WTC11 (cell line): ENCODE results near the gene ALOX15B. TPM values are rescaled to one million over a fixed set of nuclear protein-coding genes. Genes with fewer than 3 reads are reported as not detected.

Source experiments
- ATAC-seq: fragments of 200-7000 bp; cut with Tn5 transposase; 2 replicates; pipeline ENCODE4 v1.10.0; 2021; ENCODE audit warnings: mild to moderate bottlenecking, moderate library complexity
- CTCF ChIA-PET: fragments of 300-600 bp; sonication (Branson Sonifier 250); formaldehyde crosslinking; loops from one replicate; lab custom pipeline; 2021; ENCODE audit warnings: antibody characterized with exemption; lab: Charles Lee
- POLR2A ChIA-PET: fragments of 350-600 bp; sonication (Branson Sonifier 250); formaldehyde crosslinking; loops from one replicate; lab custom pipeline; 2021; ENCODE audit warnings: antibody characterized with exemption; lab: Charles Lee
- DNase-seq: peaks from one replicate; pipeline ENCODE4 v3.0.0; 2021; ENCODE audit warnings: low spot score
- H3K27ac Mint-ChIP-seq: 2 replicates; pipeline ENCODE4 v1.8.0; 2021; ENCODE audit warnings: mixed read lengths
- H3K27me3 Mint-ChIP-seq: 2 replicates; pipeline ENCODE4 v1.8.0; 2021; ENCODE audit warnings: low read depth, mild to moderate bottlenecking, moderate library complexity, mixed read lengths
- H3K36me3 Mint-ChIP-seq: 2 replicates; pipeline ENCODE4 v1.8.0; 2021; ENCODE audit warnings: mixed read lengths
- H3K4me1 Mint-ChIP-seq: 2 replicates; pipeline ENCODE4 v1.8.0; 2022; ENCODE audit warnings: mixed read lengths
- H3K4me3 Mint-ChIP-seq: 2 replicates; pipeline ENCODE4 v1.8.0; 2021; ENCODE audit warnings: mild to moderate bottlenecking, moderate library complexity, mixed read lengths
- H3K9me3 Mint-ChIP-seq: 2 replicates; pipeline ENCODE4 v1.8.0; 2021; ENCODE audit warnings: mixed read lengths
- CBFB ChIP-seq: sonication (generic); formaldehyde crosslinking; IDR thresholded peaks from 2 replicates; pipeline ENCODE4 v1.8.1; 2022; ENCODE audit warnings: mild to moderate bottlenecking, low read depth, missing genetic modification reagents
- EMX1 ChIP-seq: fragments of 250-450 bp; sonication (Bioruptor Pico); IDR thresholded peaks from 2 replicates; pipeline ENCODE4 v1.8.0; 2021; ENCODE audit warnings: mild to moderate bottlenecking
- ESRRA ChIP-seq: sonication (generic); formaldehyde crosslinking; IDR thresholded peaks from 2 replicates; pipeline ENCODE4 v1.8.1; 2022; ENCODE audit warnings: mild to moderate bottlenecking, missing genetic modification reagents, borderline replicate concordance
- FOXK1 ChIP-seq: sonication (generic); formaldehyde crosslinking; IDR thresholded peaks from 2 replicates; pipeline ENCODE4 v1.8.0; 2022; ENCODE audit warnings: mild to moderate bottlenecking, moderate library complexity, missing genetic modification reagents
- FOXP4 ChIP-seq: sonication (generic); formaldehyde crosslinking; IDR thresholded peaks from 2 replicates; pipeline ENCODE4 v1.8.0; 2022; ENCODE audit warnings: mild to moderate bottlenecking, missing genetic modification reagents
- GABPB1 ChIP-seq: sonication (generic); formaldehyde crosslinking; IDR thresholded peaks from 2 replicates; pipeline ENCODE4 v1.8.1; 2023; ENCODE audit warnings: mild to moderate bottlenecking, missing genetic modification reagents
- MLX ChIP-seq: sonication (generic); formaldehyde crosslinking; IDR thresholded peaks from 2 replicates; pipeline ENCODE4 v1.8.1; 2023; ENCODE audit warnings: mild to moderate bottlenecking, missing genetic modification reagents, moderate library complexity
- OVOL2 ChIP-seq: fragments of 250-450 bp; sonication (Bioruptor Pico); IDR thresholded peaks from 2 replicates; pipeline ENCODE4 v1.9.0; 2021; ENCODE audit warnings: mild to moderate bottlenecking, borderline replicate concordance
- PRDM15 ChIP-seq: sonication (generic); formaldehyde crosslinking; IDR thresholded peaks from 2 replicates; pipeline ENCODE4 v1.8.0; 2022; ENCODE audit warnings: missing genetic modification reagents
- SP1 ChIP-seq: sonication (generic); formaldehyde crosslinking; conservative IDR thresholded peaks from 2 replicates; pipeline ENCODE4 v1.8.1; 2022; ENCODE audit warnings: missing genetic modification reagents
- total RNA-seq: library from RNA; stranded (reverse); gene quantifications from 3 replicates; pipeline ENCODE4 v1.2.3, GENCODE V29; 2021
- TF ChIP-seq, protein P1 (sequence below): sonication (generic); formaldehyde crosslinking; conservative IDR thresholded peaks from 2 replicates; pipeline ENCODE4 v1.8.1; 2022; ENCODE audit warnings: mild to moderate bottlenecking, missing genetic modification reagents
- TF ChIP-seq, protein P2 (sequence below): sonication (generic); formaldehyde crosslinking; IDR thresholded peaks from 2 replicates; pipeline ENCODE4 v1.8.1; 2023; ENCODE audit warnings: mild to moderate bottlenecking, moderate library complexity, missing genetic modification reagents
- TF ChIP-seq, protein P3 (sequence below): fragments of 250-450 bp; sonication (Bioruptor Pico); IDR thresholded peaks from 2 replicates; pipeline ENCODE4 v1.8.0; 2021; ENCODE audit warnings: mild to moderate bottlenecking
- TF ChIP-seq, protein P4 (sequence below): sonication (generic); formaldehyde crosslinking; IDR thresholded peaks from 2 replicates; pipeline ENCODE4 v1.8.0; 2023; ENCODE audit warnings: mild to moderate bottlenecking, missing genetic modification reagents

ALOX15B gene
- total RNA-seq, 1 experiment from 2014 or later: 0.22 TPM

DNA sequence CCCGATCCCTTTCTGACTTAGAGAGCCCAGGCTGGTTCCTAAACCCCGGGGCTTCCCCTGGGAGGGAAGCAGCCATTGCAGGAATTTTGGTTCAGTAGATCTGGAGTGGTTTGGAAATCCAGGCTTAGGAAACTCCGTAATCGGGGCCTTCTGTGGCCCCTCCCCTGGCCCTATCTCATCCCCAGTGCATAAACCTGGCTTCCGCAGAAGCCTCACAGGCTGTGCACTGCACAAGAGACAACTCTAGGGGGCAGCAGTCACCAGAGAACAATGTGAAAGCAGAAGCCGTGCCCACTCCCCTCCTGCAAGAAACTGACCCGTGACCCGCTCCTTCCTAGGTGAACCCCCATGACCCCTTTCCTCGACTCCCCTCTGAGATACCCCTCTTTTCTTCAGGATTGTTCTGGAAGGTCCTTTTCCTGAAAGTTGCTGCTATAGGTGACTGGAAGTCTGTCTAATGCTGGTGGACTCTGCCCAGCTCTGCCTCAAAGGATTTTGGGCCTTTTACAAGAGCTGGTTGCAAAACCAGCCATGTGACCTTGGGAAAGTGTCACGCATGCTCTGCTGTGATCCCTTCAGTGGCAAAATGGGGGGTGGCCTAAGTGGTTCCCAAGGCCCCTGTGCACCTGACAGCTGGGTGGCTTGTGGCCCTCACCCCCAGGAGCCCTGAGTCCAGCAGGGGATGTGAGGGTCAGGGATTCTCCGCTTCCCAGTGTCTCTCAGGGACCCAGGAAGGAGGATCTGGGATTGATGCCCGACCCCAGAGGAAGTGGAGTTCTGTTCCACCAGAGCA is 22.0 kb upstream of the ALOX15B start (continued):
- TF ChIP-seq GABPB1 (CRISPR knock-in tag): no peak

- DNase-seq (no peak), ATAC-seq (no peak)
- Mint-ChIP-seq H3K27ac (no peak overlapping the region), H3K36me3 (no peaks in the 10 kb centered on the region), H3K9me3 (no peaks in the 10 kb centered on the region), H3K27me3 (peaks cover 21% of the 10 kb centered on the region), H3K4me3 (no peak overlapping the region), H3K4me1 (0 out of 2 replicates have a peak, but pooled peaks cover 2% of the 10 kb centered on the region)
- TF ChIP-seq FOXP4 (CRISPR knock-in tag) (no peak), ESRRA (CRISPR knock-in tag) (no peak), PRDM15 (CRISPR knock-in tag) (no peak), MLX (CRISPR knock-in tag) (no peak)
- TF ChIP-seq, protein P1, sequence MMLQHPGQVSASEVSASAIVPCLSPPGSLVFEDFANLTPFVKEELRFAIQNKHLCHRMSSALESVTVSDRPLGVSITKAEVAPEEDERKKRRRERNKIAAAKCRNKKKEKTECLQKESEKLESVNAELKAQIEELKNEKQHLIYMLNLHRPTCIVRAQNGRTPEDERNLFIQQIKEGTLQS (CRISPR knock-in tag): no peak
- POLR2A ChIA-PET: no interaction called here
- CTCF ChIA-PET: interaction anchor here (0.6 to 8.3 kb wide), 10 partner anchors 20 to 195 kb away, joined by 3 to 154 read pairs (median 8); partner anchors contain the start of gene ALOX15B
Measured at GRCh38 chr17:8018436-8018835, 20.4 kb upstream of the ALOX15B start.

GRCh38 chr17:8019166-8019565 is 19.7 kb upstream of the ALOX15B start:
- CTCF ChIA-PET: interaction anchor here (0.7 to 8.3 kb wide), 9 partner anchors 21 to 196 kb away, joined by 3 to 154 read pairs (median 7); partner anchors contain the start of gene ALOX15B
- H3K4me1 Mint-ChIP-seq: peaks cover 4% of the 10 kb centered on the region
- TF ChIP-seq, protein P2, sequence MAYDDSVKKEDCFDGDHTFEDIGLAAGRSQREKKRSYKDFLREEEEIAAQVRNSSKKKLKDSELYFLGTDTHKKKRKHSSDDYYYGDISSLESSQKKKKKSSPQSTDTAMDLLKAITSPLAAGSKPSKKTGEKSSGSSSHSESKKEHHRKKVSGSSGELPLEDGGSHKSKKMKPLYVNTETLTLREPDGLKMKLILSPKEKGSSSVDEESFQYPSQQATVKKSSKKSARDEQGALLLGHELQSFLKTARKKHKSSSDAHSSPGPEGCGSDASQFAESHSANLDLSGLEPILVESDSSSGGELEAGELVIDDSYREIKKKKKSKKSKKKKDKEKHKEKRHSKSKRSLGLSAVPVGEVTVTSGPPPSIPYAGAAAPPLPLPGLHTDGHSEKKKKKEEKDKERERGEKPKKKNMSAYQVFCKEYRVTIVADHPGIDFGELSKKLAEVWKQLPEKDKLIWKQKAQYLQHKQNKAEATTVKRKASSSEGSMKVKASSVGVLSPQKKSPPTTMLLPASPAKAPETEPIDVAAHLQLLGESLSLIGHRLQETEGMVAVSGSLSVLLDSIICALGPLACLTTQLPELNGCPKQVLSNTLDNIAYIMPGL (CRISPR knock-in tag): no peak
- TF ChIP-seq PRDM15 (CRISPR knock-in tag) (no peak), SP1 (CRISPR knock-in tag) (no peak), OVOL2 (CRISPR knock-in tag) (no peak), FOXK1 (CRISPR knock-in tag) (no peak), CBFB (no peak), EMX1 (CRISPR knock-in tag) (no peak)
- TF ChIP-seq, protein P3, sequence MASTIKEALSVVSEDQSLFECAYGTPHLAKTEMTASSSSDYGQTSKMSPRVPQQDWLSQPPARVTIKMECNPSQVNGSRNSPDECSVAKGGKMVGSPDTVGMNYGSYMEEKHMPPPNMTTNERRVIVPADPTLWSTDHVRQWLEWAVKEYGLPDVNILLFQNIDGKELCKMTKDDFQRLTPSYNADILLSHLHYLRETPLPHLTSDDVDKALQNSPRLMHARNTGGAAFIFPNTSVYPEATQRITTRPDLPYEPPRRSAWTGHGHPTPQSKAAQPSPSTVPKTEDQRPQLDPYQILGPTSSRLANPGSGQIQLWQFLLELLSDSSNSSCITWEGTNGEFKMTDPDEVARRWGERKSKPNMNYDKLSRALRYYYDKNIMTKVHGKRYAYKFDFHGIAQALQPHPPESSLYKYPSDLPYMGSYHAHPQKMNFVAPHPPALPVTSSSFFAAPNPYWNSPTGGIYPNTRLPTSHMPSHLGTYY: no peak
- TF ChIP-seq, protein P4, sequence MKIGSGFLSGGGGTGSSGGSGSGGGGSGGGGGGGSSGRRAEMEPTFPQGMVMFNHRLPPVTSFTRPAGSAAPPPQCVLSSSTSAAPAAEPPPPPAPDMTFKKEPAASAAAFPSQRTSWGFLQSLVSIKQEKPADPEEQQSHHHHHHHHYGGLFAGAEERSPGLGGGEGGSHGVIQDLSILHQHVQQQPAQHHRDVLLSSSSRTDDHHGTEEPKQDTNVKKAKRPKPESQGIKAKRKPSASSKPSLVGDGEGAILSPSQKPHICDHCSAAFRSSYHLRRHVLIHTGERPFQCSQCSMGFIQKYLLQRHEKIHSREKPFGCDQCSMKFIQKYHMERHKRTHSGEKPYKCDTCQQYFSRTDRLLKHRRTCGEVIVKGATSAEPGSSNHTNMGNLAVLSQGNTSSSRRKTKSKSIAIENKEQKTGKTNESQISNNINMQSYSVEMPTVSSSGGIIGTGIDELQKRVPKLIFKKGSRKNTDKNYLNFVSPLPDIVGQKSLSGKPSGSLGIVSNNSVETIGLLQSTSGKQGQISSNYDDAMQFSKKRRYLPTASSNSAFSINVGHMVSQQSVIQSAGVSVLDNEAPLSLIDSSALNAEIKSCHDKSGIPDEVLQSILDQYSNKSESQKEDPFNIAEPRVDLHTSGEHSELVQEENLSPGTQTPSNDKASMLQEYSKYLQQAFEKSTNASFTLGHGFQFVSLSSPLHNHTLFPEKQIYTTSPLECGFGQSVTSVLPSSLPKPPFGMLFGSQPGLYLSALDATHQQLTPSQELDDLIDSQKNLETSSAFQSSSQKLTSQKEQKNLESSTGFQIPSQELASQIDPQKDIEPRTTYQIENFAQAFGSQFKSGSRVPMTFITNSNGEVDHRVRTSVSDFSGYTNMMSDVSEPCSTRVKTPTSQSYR (CRISPR knock-in tag): no peak

More at GRCh38 chr17:8019166-8019565, 19.7 kb upstream of the ALOX15B start:
- H3K36me3 Mint-ChIP-seq: no peaks in the 10 kb centered on the region
- no peak for ATAC-seq
- POLR2A ChIA-PET: no interaction called here
- no peak for DNase-seq
- H3K27me3 Mint-ChIP-seq: peaks cover 17% of the 10 kb centered on the region
- no peak overlapping the region for H3K27ac Mint-ChIP-seq
- no peak overlapping the region for H3K4me3 Mint-ChIP-seq
- H3K9me3 Mint-ChIP-seq: no peaks in the 10 kb centered on the region
